Mesendoderm (in vitro differentiated cells): ENCODE data around the gene RNF212B.
"Not testable (repeated sequence)": the region's sequence is repeated elsewhere in the genome, so short reads cannot be mapped to it uniquely, and the experiment has no call there.

Source experiments
- DNase-seq: peaks from one replicate; pipeline ENCODE4 v3.0.0; 2013
- H2AK5ac ChIP-seq: 2 replicates; pipeline ENCODE4 v1.6.1; 2013; ENCODE audit warnings: low read length, inconsistent platforms
- H2BK120ac ChIP-seq: 2 replicates; pipeline ENCODE4 v1.6.1; 2013; ENCODE audit warnings: low read depth, mild to moderate bottlenecking, low read length, moderate library complexity, mixed read lengths
- H2BK15ac ChIP-seq: replicated peaks from 2 replicates; pipeline ENCODE4 v1.6.1; 2013; ENCODE audit warnings: low read depth, mild to moderate bottlenecking, moderate library complexity
- H2BK5ac ChIP-seq: 2 replicates; pipeline ENCODE4 v1.6.1; 2013; ENCODE audit warnings: low read length, inconsistent platforms
- H3K18ac ChIP-seq: 2 replicates; pipeline ENCODE4 v1.6.1; 2013; ENCODE audit warnings: mild to moderate bottlenecking, low read length, mixed read lengths
- H3K23ac ChIP-seq: one replicate; pipeline ENCODE4 v1.6.1; 2013; ENCODE audit warnings: low read length
- H3K27ac ChIP-seq: 2 replicates; pipeline ENCODE4 v1.5.1; 2013; ENCODE audit warnings: low read depth, mild to moderate bottlenecking, inconsistent platforms, low read length, moderate library complexity
- H3K27me3 ChIP-seq: 2 replicates; pipeline ENCODE4 v1.6.1; 2013; ENCODE audit warnings: low read length, control low read depth, mild to moderate bottlenecking, inconsistent platforms; ENCODE audit not compliant: insufficient read depth, poor library complexity
- H3K36me3 ChIP-seq: 2 replicates; pipeline ENCODE4 v1.6.1; 2013; ENCODE audit warnings: low read length, inconsistent platforms; ENCODE audit not compliant: control insufficient read depth, insufficient read depth
- H3K4ac ChIP-seq: one replicate; pipeline ENCODE4 v1.6.1; 2013; ENCODE audit warnings: low read depth, mild to moderate bottlenecking, low read length, moderate library complexity
- H3K4me1 ChIP-seq: 2 replicates; pipeline ENCODE4 v1.6.1; 2013; ENCODE audit warnings: low read depth, low read length, inconsistent platforms; ENCODE audit not compliant: control insufficient read depth
- H3K4me2 ChIP-seq: 2 replicates; pipeline ENCODE4 v1.6.1; 2013; ENCODE audit warnings: low read length
- H3K4me3 ChIP-seq: 2 replicates; pipeline ENCODE4 v1.5.1; 2013; ENCODE audit warnings: mild to moderate bottlenecking, low read length
- H3K56ac ChIP-seq: one replicate; pipeline ENCODE4 v1.6.1; 2013; ENCODE audit warnings: low read length
- H3K79me1 ChIP-seq: 2 replicates; pipeline ENCODE4 v1.6.1; 2013; ENCODE audit warnings: low read length, inconsistent platforms
- H3K79me2 ChIP-seq: 2 replicates; pipeline ENCODE4 v1.6.1; 2013; ENCODE audit warnings: mild to moderate bottlenecking, low read length; ENCODE audit not compliant: control insufficient read depth, insufficient read depth
- H3K9ac ChIP-seq: 2 replicates; pipeline ENCODE4 v1.6.1; 2013; ENCODE audit warnings: low read length, inconsistent platforms
- H4K5ac ChIP-seq: one replicate; pipeline ENCODE4 v1.6.1; 2013; ENCODE audit warnings: low read length
- H4K8ac ChIP-seq: one replicate; pipeline ENCODE4 v1.6.1; 2013; ENCODE audit warnings: low read depth, mild to moderate bottlenecking, control low read depth, low read length, moderate library complexity
- WGBS: extraction: QIAGEN DNeasy Blood & Tissue Kit; methylation state at CpG from one replicate; pipeline ENCODE4 v1.1.7; 2013; ENCODE audit warnings: low lambda C conversion rate, missing lambda C conversion rate; ENCODE audit not compliant: insufficient coverage; ENCODE audit errors: extremely low coverage; 5-methylcytosine and 5-hydroxymethylcytosine counted together

RNF212B gene

DNA sequence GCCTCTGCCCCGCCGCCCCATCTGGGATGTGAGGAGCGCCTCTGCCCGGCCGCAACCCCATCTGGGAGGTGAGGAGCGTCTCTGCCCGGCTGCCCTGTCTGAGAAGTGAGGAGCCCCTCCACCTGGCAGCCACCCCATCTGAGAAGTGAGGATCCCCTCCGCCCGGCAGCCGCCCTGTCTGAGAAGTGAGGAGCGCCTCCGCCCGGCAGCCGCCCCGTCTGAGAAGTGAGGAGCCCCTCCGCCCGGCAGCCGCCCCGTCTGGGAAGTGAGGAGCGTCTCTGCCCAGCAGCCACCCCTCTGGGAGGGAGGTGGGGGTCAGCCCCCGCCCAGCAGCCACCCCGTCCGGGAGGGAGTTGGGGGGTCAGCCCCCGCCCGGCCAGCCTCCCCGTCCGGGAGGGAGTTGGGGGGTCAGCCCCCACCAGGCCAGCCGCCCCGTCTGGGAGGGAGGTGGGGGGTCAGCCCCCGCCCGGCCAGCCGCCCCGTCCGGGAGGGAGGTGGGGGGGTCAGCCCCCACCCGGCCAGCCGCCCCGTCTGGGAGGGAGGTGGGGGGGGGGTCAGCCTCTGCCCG lies 5.4 kb upstream of the RNF212B start:
- not testable (repeated sequence) for H3K27me3 ChIP-seq, H3K79me1 ChIP-seq, H3K4me2 ChIP-seq, H3K4me1 ChIP-seq, H3K79me2 ChIP-seq, H2BK15ac ChIP-seq, H3K27ac ChIP-seq, H4K5ac ChIP-seq, DNase-seq, H3K4ac ChIP-seq, H3K56ac ChIP-seq, H4K8ac ChIP-seq, H3K18ac ChIP-seq, H2BK120ac ChIP-seq, H2BK5ac ChIP-seq, H3K36me3 ChIP-seq, H3K23ac ChIP-seq, H3K4me3 ChIP-seq, H3K9ac ChIP-seq, H2AK5ac ChIP-seq
- WGBS: no CpG with 5 or more reads among the region's 38 CpGs

DNA sequence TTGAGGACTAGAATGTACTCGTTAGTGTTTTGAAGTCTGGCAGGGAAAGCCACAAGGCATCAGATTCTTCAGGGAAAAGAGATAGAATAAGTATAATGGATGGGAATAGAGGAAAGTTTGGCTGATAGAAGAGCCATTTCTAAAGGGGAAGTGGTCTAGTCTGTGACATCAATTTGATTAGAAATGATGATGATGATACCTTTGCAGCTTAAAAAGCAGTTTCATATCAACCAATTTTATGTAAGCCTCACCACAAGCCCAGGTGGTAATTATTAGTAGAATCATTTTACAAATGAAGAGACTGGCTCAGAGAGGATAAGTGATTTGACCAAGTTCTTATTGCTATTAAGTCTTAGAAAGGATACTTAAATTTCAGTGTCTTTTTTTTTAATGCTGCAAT lies 2.9 kb downstream of the RNF212B start:
- no peak overlapping the region for H2BK120ac ChIP-seq
- H3K18ac ChIP-seq: no peak overlapping the region
- no peak overlapping the region for H2BK5ac ChIP-seq
- H3K9ac ChIP-seq: no peak overlapping the region
- H3K4me3 ChIP-seq: no peak overlapping the region
- H3K79me2 ChIP-seq: no peaks in the 10 kb centered on the region
- no peak overlapping the region for H4K5ac ChIP-seq
- no peak overlapping the region for H3K56ac ChIP-seq
- WGBS: no CpG with 5 or more reads among the region's 1 CpG
- H3K4me1 ChIP-seq: no peaks in the 10 kb centered on the region
- H3K79me1 ChIP-seq: no peaks in the 10 kb centered on the region
- H2BK15ac ChIP-seq: no peak overlapping the region
- H3K4me2 ChIP-seq: no peak overlapping the region
- H3K27ac ChIP-seq: no peak overlapping the region
- H4K8ac ChIP-seq: no peak overlapping the region
- H3K23ac ChIP-seq: no peak overlapping the region
- no peaks in the 10 kb centered on the region for H3K36me3 ChIP-seq
- H3K27me3 ChIP-seq: no peaks in the 10 kb centered on the region
- no peak overlapping the region for H3K4ac ChIP-seq
- no peak for DNase-seq
- no peak overlapping the region for H2AK5ac ChIP-seq

DNA sequence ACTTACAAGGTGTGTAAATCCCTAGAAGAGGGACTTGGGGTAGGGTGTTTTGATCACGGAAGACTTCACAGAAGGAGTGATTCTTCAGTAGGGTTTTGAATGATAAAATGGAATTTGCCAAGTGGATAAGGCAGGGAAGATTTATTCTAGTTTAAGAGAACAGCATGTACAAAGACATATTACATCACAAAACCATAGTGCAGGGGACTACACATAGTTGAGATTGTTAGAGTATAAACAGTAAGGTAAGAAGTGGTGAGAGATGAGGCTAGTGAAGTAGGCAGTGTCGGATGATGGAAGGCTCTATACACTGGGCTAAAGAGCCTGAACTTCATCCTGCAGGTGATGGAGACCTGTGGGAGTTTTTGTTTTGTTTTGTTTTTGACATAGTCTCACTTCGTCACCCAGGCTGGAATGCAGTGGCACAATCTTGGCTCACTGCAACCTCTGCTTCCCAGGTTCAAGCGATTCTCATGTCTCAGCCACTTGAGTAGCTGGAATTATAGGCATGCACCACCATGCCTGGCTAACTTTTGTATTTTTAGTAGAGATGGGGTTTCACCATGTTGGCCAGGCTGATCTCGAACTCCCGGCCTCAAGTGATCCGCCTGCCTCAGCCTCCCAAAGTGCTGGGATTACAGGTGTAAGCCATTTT lies 3.5 kb downstream of the RNF212B start:
- not testable (repeated sequence) for H3K56ac ChIP-seq, H2BK120ac ChIP-seq, H3K79me2 ChIP-seq, H3K79me1 ChIP-seq, H2BK5ac ChIP-seq, H3K18ac ChIP-seq, H3K36me3 ChIP-seq, H2AK5ac ChIP-seq, H3K4me3 ChIP-seq, H3K23ac ChIP-seq, H4K8ac ChIP-seq, H3K4me1 ChIP-seq, DNase-seq, H3K4me2 ChIP-seq, H2BK15ac ChIP-seq, H3K4ac ChIP-seq, H4K5ac ChIP-seq, H3K27ac ChIP-seq, H3K27me3 ChIP-seq, H3K9ac ChIP-seq
- WGBS: no CpG with 5 or more reads among the region's 7 CpGs

DNA sequence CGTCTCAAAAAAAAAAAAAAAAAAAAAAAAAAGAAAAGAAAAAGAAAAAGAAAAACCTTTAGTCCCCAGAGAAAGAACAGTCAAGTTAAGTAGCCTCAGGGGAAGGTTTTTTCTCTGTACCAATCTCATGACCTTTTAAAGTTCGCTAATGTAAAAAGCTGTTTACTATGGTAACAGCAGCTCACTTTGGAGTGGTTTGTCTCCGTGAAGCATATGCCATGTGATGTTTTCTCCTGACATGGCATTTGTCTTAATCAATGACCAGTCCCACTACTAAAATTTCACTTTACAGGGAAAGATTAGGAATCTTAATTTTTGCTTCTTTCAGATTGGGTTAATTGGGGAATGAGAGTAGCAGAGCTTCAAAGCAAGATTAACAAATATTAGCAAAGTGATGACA lies 4.3 kb downstream of the RNF212B start:
- no peak for DNase-seq
- Histone ChIP-seq H3K79me2 (no peaks in the 10 kb centered on the region), H3K4me3 (no peak overlapping the region), H3K4me2 (no peak overlapping the region), H2BK5ac (no peak overlapping the region), H3K27ac (no peak overlapping the region), H3K27me3 (no peaks in the 10 kb centered on the region), H3K79me1 (no peaks in the 10 kb centered on the region), H4K8ac (no peak overlapping the region), H3K4me1 (no peaks in the 10 kb centered on the region), H2BK120ac (no peak overlapping the region), H3K4ac (no peak overlapping the region), H2AK5ac (no peak overlapping the region), H3K23ac (no peak overlapping the region), H4K5ac (no peak overlapping the region), H3K36me3 (no peaks in the 10 kb centered on the region), H3K9ac (no peak overlapping the region), H3K18ac (no peak overlapping the region), H2BK15ac (no peak overlapping the region), H3K56ac (no peak overlapping the region)
- WGBS: no CpG with 5 or more reads among the region's 3 CpGs

DNA sequence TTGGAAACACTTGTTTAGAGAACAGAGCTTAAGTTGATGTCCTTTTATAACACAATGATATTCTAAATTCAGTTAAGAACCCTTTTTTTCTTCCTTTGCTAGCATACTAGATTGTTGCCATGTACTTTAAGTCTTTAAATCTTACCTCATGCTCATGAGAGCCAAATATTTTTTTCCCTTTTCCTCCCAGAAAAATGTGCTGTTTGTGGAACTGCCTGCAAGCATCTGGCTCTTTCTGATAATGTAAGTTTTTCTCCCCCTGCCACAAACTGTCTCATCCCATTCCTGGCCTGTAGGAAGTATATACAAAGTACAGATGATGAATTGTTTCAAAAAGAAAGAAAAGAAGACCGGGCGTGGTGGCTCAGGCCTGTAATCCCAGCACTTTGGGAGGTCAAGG lies 5.3 kb downstream of the RNF212B start:
- no peak overlapping the region for H3K4me2 ChIP-seq
- no peak overlapping the region for H3K27ac ChIP-seq
- H3K79me2 ChIP-seq: no peaks in the 10 kb centered on the region
- no peaks in the 10 kb centered on the region for H3K4me1 ChIP-seq
- no peak overlapping the region for H4K5ac ChIP-seq
- H4K8ac ChIP-seq: no peak overlapping the region
- H3K27me3 ChIP-seq: no peaks in the 10 kb centered on the region
- H2BK120ac ChIP-seq: no peak overlapping the region
- no peak for DNase-seq
- no peak overlapping the region for H2BK15ac ChIP-seq
- no peak overlapping the region for H2BK5ac ChIP-seq
- H3K4ac ChIP-seq: peak overlapping the region; percentile 16
- no peak overlapping the region for H3K23ac ChIP-seq
- H3K56ac ChIP-seq: no peak overlapping the region
- no peak overlapping the region for H3K4me3 ChIP-seq
- H3K9ac ChIP-seq: no peak overlapping the region
- no CpG with 5 or more reads among the region's 2 CpGs for WGBS
- no peaks in the 10 kb centered on the region for H3K79me1 ChIP-seq
- H3K18ac ChIP-seq: no peak overlapping the region
- no peak overlapping the region for H2AK5ac ChIP-seq
- no peaks in the 10 kb centered on the region for H3K36me3 ChIP-seq

DNA sequence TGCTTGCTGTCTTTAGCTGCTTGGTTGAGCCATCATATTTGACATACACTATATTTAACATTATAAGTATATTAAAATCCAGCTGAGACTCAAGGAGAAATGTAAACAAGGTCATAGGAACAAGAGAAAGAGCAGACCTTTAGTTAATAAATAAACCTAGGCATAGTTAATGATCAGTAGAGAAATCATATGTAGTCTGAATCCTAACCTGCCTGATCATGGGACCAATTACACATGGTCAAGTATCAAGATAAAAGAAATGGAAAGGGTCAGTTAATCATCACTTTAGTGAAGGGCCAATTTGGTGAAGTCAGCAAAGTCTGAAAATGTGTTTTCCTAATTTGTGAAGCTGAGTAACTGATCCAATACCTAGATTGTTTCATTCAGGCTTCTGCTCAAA lies 7.5 kb downstream of the RNF212B start:
- H3K36me3 ChIP-seq: no peaks in the 10 kb centered on the region
- no peak overlapping the region for H3K18ac ChIP-seq
- H3K4me3 ChIP-seq: no peak overlapping the region
- no peak for DNase-seq
- no peak overlapping the region for H4K5ac ChIP-seq
- no peak overlapping the region for H2BK15ac ChIP-seq
- no peaks in the 10 kb centered on the region for H3K4me1 ChIP-seq
- H3K56ac ChIP-seq: no peak overlapping the region
- no peak overlapping the region for H3K4ac ChIP-seq
- H3K27ac ChIP-seq: no peak overlapping the region
- H3K9ac ChIP-seq: no peak overlapping the region
- no peak overlapping the region for H2BK120ac ChIP-seq
- H2AK5ac ChIP-seq: no peak overlapping the region
- H4K8ac ChIP-seq: no peak overlapping the region
- no peaks in the 10 kb centered on the region for H3K79me2 ChIP-seq
- H3K4me2 ChIP-seq: no peak overlapping the region
- no peak overlapping the region for H2BK5ac ChIP-seq
- H3K23ac ChIP-seq: no peak overlapping the region
- no peaks in the 10 kb centered on the region for H3K79me1 ChIP-seq
- H3K27me3 ChIP-seq: no peaks in the 10 kb centered on the region
